Endothelial cell of umbilical vein (primary cell): ENCODE results near the gene PCDHGC3. TPM values are rescaled to one million over a fixed set of nuclear protein-coding genes. Genes with fewer than 3 reads are reported as not detected.

Source experiments
- BruUV-seq: library from RNA; stranded (reverse); fragments of 400-500 nt; replicated peaks from 2 replicates; lab custom pipeline; 2021; lab: Mats Ljungman, UMichigan
- CTCF ChIA-PET: fragments of 300-600, 350-600 bp; sonication (Branson Sonifier 250); formaldehyde crosslinking; loops from one replicate; lab custom pipeline; 2021; ENCODE audit warnings: antibody characterized with exemption, inconsistent platforms; lab: Charles Lee
- POLR2A ChIA-PET: fragments of 300-600, 350-600 bp; sonication (Branson Sonifier 250); formaldehyde crosslinking; loops from one replicate; lab custom pipeline; 2021; ENCODE audit warnings: antibody characterized with exemption, inconsistent platforms; lab: Charles Lee
- DNase-seq: peaks from one replicate; pipeline ENCODE4 v3.0.0-alpha.2; 2011; ENCODE audit warnings: low read depth, low spot score
- FAIRE-seq: peaks from 2 replicates; lab custom pipeline; 2011; peaks lifted over from hg19 to GRCh38; lab: Jason Lieb, UNC
- H2AFZ ChIP-seq: 2 replicates; pipeline ENCODE4 v1.6.0; 2012; ENCODE audit warnings: low read depth, low read length, control low read depth, inconsistent platforms
- H3K27ac ChIP-seq: 2 replicates; pipeline ENCODE4 v1.5.1; 2011; ENCODE audit warnings: low read depth, mild to moderate bottlenecking, control low read depth, low read length, moderate library complexity; ENCODE audit not compliant: insufficient read depth
- H3K27me3 ChIP-seq, 2 experiments: 2 replicates each; pipeline versions ENCODE4 v1.6.0 to v1.6.1; 2011; ENCODE audit warnings: low read length in 2 of 2, mixed read lengths in 1 of 2; ENCODE audit not compliant: control insufficient read depth in 2 of 2, insufficient read depth in 2 of 2
- H3K36me3 ChIP-seq, 2 experiments: 2 replicates in 1 of 2; 3 replicates in 1 of 2; pipeline ENCODE4 v1.5.1; 2011; ENCODE audit warnings: low read length in 2 of 2, mild to moderate bottlenecking in 1 of 2, moderate library complexity in 1 of 2; ENCODE audit not compliant: control insufficient read depth in 2 of 2, insufficient read depth in 2 of 2; ENCODE audit errors: extremely low read depth in 1 of 2
- H3K4me1 ChIP-seq: 3 replicates; pipeline ENCODE4 v1.5.1; 2011; ENCODE audit warnings: mild to moderate bottlenecking, low read length; ENCODE audit not compliant: control insufficient read depth, insufficient read depth; ENCODE audit errors: extremely low read depth
- H3K4me2 ChIP-seq: 2 replicates; pipeline ENCODE4 v1.6.1; 2011; ENCODE audit warnings: low read length, control low read depth, mixed read lengths; ENCODE audit not compliant: insufficient read depth
- H3K4me3 ChIP-seq, 3 experiments: fragments of 200-600 bp in 1 of 3; sonication (generic), shearing (Covaris generic) in 1 of 3; replicated peaks in 1 of 3; 2 replicates each; pipeline ENCODE4 v1.5.1; 2011 to 2016; ENCODE audit warnings: control low read depth in 3 of 3, low read length in 3 of 3, mild to moderate bottlenecking in 2 of 3, inconsistent platforms in 1 of 3, low read depth in 1 of 3, moderate library complexity in 1 of 3; ENCODE audit not compliant: insufficient read depth in 1 of 3
- H3K79me2 ChIP-seq: 2 replicates; pipeline ENCODE4 v1.6.0; 2012; ENCODE audit warnings: low read length, inconsistent platforms; ENCODE audit not compliant: control insufficient read depth, insufficient read depth
- H3K9ac ChIP-seq: replicated peaks from 2 replicates; pipeline ENCODE3; 2011; ENCODE audit warnings: low read length, control low read depth; ENCODE audit not compliant: insufficient read depth; ENCODE audit errors: extremely low read depth
- H3K9me1 ChIP-seq: replicated peaks from 3 replicates; pipeline ENCODE4 v1.6.0; 2011; ENCODE audit warnings: mild to moderate bottlenecking, low read length; ENCODE audit not compliant: control insufficient read depth, insufficient read depth; ENCODE audit errors: extremely low read depth
- H3K9me3 ChIP-seq: replicated peaks from 2 replicates; pipeline ENCODE4 v1.5.1; 2012; ENCODE audit warnings: low read length, inconsistent platforms; ENCODE audit not compliant: control insufficient read depth, insufficient read depth
- H4K20me1 ChIP-seq: replicated peaks from 2 replicates; pipeline ENCODE3; 2011; ENCODE audit warnings: mild to moderate bottlenecking, low read length; ENCODE audit not compliant: control insufficient read depth, insufficient read depth; ENCODE audit errors: extremely low read depth
- EZH2 ChIP-seq: IDR thresholded peaks from 2 replicates; pipeline ENCODE4 v1.6.1; 2012; ENCODE audit warnings: borderline replicate concordance, low read depth, mild to moderate bottlenecking, moderate library complexity, low read length, inconsistent platforms; ENCODE audit not compliant: severe bottlenecking
- FOS ChIP-seq: IDR thresholded peaks from 2 replicates; pipeline ENCODE4 v1.6.1; 2011; ENCODE audit warnings: mild to moderate bottlenecking, low read length, moderate library complexity, borderline replicate concordance; ENCODE audit not compliant: insufficient read depth
- JUN ChIP-seq: IDR thresholded peaks from 2 replicates; pipeline ENCODE4 v1.6.1; 2011; ENCODE audit warnings: borderline replicate concordance, low read depth; ENCODE audit not compliant: insufficient read length, insufficient read depth
- MAX ChIP-seq: IDR thresholded peaks from 2 replicates; pipeline ENCODE4 v1.6.1; 2011; ENCODE audit not compliant: insufficient read depth, insufficient read length
- MYC ChIP-seq: IDR thresholded peaks from one replicate; pipeline ENCODE4 v1.6.1; 2011; ENCODE audit warnings: mild to moderate bottlenecking, low read depth, low read length
- POLR2AphosphoS5 ChIP-seq: IDR thresholded peaks from 2 replicates; pipeline ENCODE4 v1.6.1; 2012; ENCODE audit warnings: low read depth, mild to moderate bottlenecking, control low read depth, low read length, moderate library complexity; ENCODE audit not compliant: insufficient read depth
- dilution Hi-C: fragments of 300-500 bp; cut with MboI; formaldehyde crosslinking; loops from one replicate; pipeline ENCODE4 v1.15.0; 2019; ENCODE audit warnings: low sequenced_read_pairs; ENCODE audit not compliant: extremely low pct_ligation_motif_present
- intact Hi-C: fragments of 100-400 bp; cut with micrococcal nuclease; formaldehyde crosslinking; loops from one replicate; pipeline ENCODE4 v1.10.0; 2022
- polyA plus RNA-seq, 4 experiments: library from polyadenylated mRNA; depleted of rRNA in 3 of 4; stranded (reverse) in 3 of 4; unstranded in 1 of 4; fragments of >200 nt; gene quantifications; 2 replicates each; pipeline versions ENCODE4 v1.2.1 to v1.2.3, GENCODE V29; 2011 to 2012; ENCODE audit warnings: missing spikeins in 1 of 4
- total RNA-seq: library from RNA; stranded (reverse); gene quantifications from 2 replicates; pipeline ENCODE4 v1.2.3, GENCODE V29; 2021
- TF ChIP-seq, protein P1 (sequence below), 2 donors: IDR thresholded peaks; 1 replicate in 1 of 2; 2 replicates in 1 of 2; pipeline ENCODE4 v1.5.1; 2011; ENCODE audit warnings: low read length in 2 of 2, mild to moderate bottlenecking in 2 of 2, moderate library complexity in 2 of 2, control low read depth in 1 of 2, inconsistent platforms in 1 of 2, low read depth in 1 of 2; ENCODE audit not compliant: insufficient read depth in 1 of 2; ENCODE audit errors: extremely low read depth in 1 of 2

PCDHGC3 gene
- total and polyA plus RNA-seq, 2 donors (not counting 3 experiments of a cell fraction or from before 2014, with no cell fraction given): 9.2 to 36.1 TPM

GRCh38 chr5:141478321-141478945, 2.7 kb downstream of the PCDHGC3 start:
- BruUV-seq: no TSS peak
- CTCF ChIA-PET: interaction anchor here (1.1 to 1.6 kb wide), 2 partner anchors 36 to 80 kb away, joined by 3 to 7 read pairs; no protein-coding TSS in a partner anchor
- intact Hi-C loops: no loop called here

More at GRCh38 chr5:141478321-141478945, 2.7 kb downstream of the PCDHGC3 start:
- Histone ChIP-seq H3K36me3 (no peaks in the 10 kb centered on the region), H3K4me2 (no peak overlapping the region), H3K4me3 (no peak overlapping the region), H3K27ac (no peak overlapping the region), H2AFZ (no peak overlapping the region), H3K9me3 (no peaks in the 10 kb centered on the region), H3K9ac (no peak overlapping the region), H3K27me3 (peaks cover 1 to 5% of the 10 kb centered on the region in 2 experiments), H4K20me1 (no peaks in the 10 kb centered on the region), H3K4me1 (peaks cover 7% of the 10 kb centered on the region), H3K9me1 (no peaks in the 10 kb centered on the region), H3K79me2 (no peaks in the 10 kb centered on the region)
- DNase-seq: no peak
- no peak for FAIRE-seq
- POLR2A ChIA-PET: no interaction called here
- TF ChIP-seq POLR2AphosphoS5: no peak
- no peak for TF ChIP-seq JUN
- TF ChIP-seq FOS: no peak
- no peak for TF ChIP-seq EZH2
- TF ChIP-seq, protein P1, sequence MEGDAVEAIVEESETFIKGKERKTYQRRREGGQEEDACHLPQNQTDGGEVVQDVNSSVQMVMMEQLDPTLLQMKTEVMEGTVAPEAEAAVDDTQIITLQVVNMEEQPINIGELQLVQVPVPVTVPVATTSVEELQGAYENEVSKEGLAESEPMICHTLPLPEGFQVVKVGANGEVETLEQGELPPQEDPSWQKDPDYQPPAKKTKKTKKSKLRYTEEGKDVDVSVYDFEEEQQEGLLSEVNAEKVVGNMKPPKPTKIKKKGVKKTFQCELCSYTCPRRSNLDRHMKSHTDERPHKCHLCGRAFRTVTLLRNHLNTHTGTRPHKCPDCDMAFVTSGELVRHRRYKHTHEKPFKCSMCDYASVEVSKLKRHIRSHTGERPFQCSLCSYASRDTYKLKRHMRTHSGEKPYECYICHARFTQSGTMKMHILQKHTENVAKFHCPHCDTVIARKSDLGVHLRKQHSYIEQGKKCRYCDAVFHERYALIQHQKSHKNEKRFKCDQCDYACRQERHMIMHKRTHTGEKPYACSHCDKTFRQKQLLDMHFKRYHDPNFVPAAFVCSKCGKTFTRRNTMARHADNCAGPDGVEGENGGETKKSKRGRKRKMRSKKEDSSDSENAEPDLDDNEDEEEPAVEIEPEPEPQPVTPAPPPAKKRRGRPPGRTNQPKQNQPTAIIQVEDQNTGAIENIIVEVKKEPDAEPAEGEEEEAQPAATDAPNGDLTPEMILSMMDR (IDR thresholded peaks at IDR 0.05; ENCODE audit: extremely low read depth in 1 of 2, insufficient read depth in 1 of 2, low read depth in 1 of 2, low read length in 2 of 2): no peak
- no peak for TF ChIP-seq MAX
- no peak for TF ChIP-seq MYC
- dilution Hi-C loops: no loop called here
